Spleen (tissue), 11 donors: Measurements from ENCODE around the gene OSGIN1. TPM values are rescaled to one million over a fixed set of nuclear protein-coding genes. Genes with fewer than 3 reads are reported as not detected.

ENCODE experiments used
- DNase-seq: peaks from one replicate; pipeline ENCODE4 v3.0.0-alpha.2; 2020
- H3K27ac ChIP-seq, 8 donors: fragments of 200-600 bp; sonication (generic) in 7 of 8; 1 replicate in 4 of 8; 2 replicates in 4 of 8; pipeline versions ENCODE4 v1.5.0 to v1.8.0; 2016 to 2021; ENCODE audit warnings: inconsistent platforms in 4 of 8, mild to moderate bottlenecking in 4 of 8, moderate library complexity in 1 of 8
- H3K27me3 ChIP-seq, 7 donors: fragments of 200-600 bp; sonication (generic) in 6 of 7; replicated peaks in 1 of 7; 1 replicate in 4 of 7; 2 replicates in 3 of 7; pipeline versions ENCODE4 v1.5.0 to v1.8.0; 2016 to 2021; ENCODE audit warnings: inconsistent platforms in 3 of 7, mild to moderate bottlenecking in 1 of 7
- H3K36me3 ChIP-seq, 6 donors: fragments of 200-600 bp; sonication (generic) in 5 of 6; 1 replicate in 4 of 6; 2 replicates in 2 of 6; pipeline versions ENCODE4 v1.5.0 to v1.8.0; 2016 to 2021; ENCODE audit warnings: inconsistent platforms in 2 of 6
- H3K4me1 ChIP-seq, 6 donors: fragments of 200-600 bp; sonication (generic) in 5 of 6; 1 replicate in 3 of 6; 2 replicates in 3 of 6; pipeline versions ENCODE4 v1.5.0 to v1.8.0; 2016 to 2021; ENCODE audit warnings: inconsistent platforms in 3 of 6
- H3K4me3 ChIP-seq, 8 donors: fragments of 200-600 bp; sonication (generic) in 7 of 8; 1 replicate in 4 of 8; 2 replicates in 4 of 8; pipeline versions ENCODE4 v1.5.0 to v1.8.0; 2016 to 2021; ENCODE audit warnings: inconsistent platforms in 4 of 8, mild to moderate bottlenecking in 4 of 8, moderate library complexity in 2 of 8
- H3K9me3 ChIP-seq, 8 donors: fragments of 200-600 bp; sonication (generic) in 7 of 8; 1 replicate in 4 of 8; 2 replicates in 4 of 8; pipeline versions ENCODE4 v1.5.0 to v1.8.0; 2016 to 2021; ENCODE audit warnings: inconsistent platforms in 4 of 8
- POLR2A ChIP-seq, 3 donors: fragments of 450-650 bp; IDR thresholded peaks; one replicate each; pipeline ENCODE4 v1.5.1; 2017; ENCODE audit warnings: antibody characterized with exemption in 3 of 3, mild to moderate bottlenecking in 1 of 3
- POLR2AphosphoS5 ChIP-seq, 3 donors: sonication (generic); formaldehyde crosslinking; IDR thresholded peaks; one replicate each; pipeline ENCODE4 v1.5.1; 2017; ENCODE audit warnings: antibody characterized with exemption in 3 of 3
- WGBS, 5 donors: extraction: QIAGEN DNeasy Blood & Tissue Kit in 3 of 5; methylation state at CpG; one replicate each; pipeline versions ENCODE4 v1.1.5 to v1.1.7; 2013 to 2018; 5-methylcytosine and 5-hydroxymethylcytosine counted together
- intact Hi-C: fragments of 100-400 bp; cut with DNase I; formaldehyde crosslinking; loops from one replicate; pipeline ENCODE4 v1.15.0; 2023; ENCODE audit warnings: low total_unique reads
- polyA plus RNA-seq, 3 donors: library from polyadenylated mRNA; stranded (reverse); fragments of 200-250 nt; gene quantifications; one replicate each; pipeline ENCODE4 v1.2.1, GENCODE V29; 2013
- total RNA-seq, 7 donors: library from RNA; depleted of rRNA in 3 of 7; stranded (reverse); fragments of >200 nt in 3 of 7; fragmentation: NEBNext Ultra II Directional in 4 of 7; extraction: Animal tissue kit (Norgen Biotek cat#: 25700) in 4 of 7; gene quantifications; one replicate each; pipeline versions ENCODE4 v1.1.0 to v1.2.1, GENCODE V29; 2016 to 2021
- TF ChIP-seq, protein P1 (sequence below), 11 experiments: fragments of 200-600 bp in 7 of 11; fragments of 450-650 bp in 4 of 11; sonication (generic) in 4 of 11; IDR thresholded peaks in 8 of 11; conservative IDR thresholded peaks in 3 of 11; 1 replicate in 7 of 11; 2 replicates in 4 of 11; pipeline versions ENCODE4 v1.4.0 to v1.8.0; 2016 to 2021; ENCODE audit warnings: antibody characterized with exemption in 11 of 11, inconsistent platforms in 4 of 11, mild to moderate bottlenecking in 1 of 11
- donor health status: healthy with polysubstance abuse.
- donor health status: DM: no; HTN: no; CAD: no; lungs with moderate emphysema.
- donor health status: DM: no; HTN: no; CAD: no.
- donor health status: Bipolar disorder and iron deficiency.
- donor health status: healthy.
- donor health status: DM: no; HTN: no; CAD: no.
- donor health status: DM: yes; HTN: yes; CAD: no.

OSGIN1 gene
- total and polyA plus RNA-seq, 10 donors = 2.3 to 13.5 (median 9.0) TPM

DNA sequence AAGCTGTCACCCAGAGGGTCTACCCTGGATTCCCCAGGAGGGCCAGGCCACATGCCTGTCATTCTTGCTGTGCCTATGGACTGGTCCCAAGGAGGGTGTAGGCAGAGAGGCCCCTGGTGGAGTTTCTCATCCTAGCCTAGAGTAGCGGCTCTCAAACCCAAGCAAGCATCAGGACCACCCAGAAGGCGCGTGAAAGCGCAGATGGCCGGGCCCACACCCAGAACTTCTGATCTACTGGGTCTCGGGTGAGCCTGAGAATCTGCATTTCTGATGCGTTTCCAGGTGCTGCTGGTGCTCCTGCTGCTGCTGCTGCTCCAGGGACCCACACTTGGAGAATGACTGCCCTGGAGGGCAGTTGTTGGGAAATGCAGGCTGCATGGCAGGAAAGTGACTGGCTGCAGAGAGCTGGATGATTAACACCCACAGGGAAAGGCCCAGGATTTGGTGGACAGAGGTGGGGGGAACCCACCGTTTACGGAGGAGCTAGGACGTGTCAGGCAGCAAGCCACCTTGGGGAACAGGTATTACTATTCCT is 9.5 kb upstream of the OSGIN1 start:
- no peaks in the 10 kb centered on the region for H3K36me3 ChIP-seq
- H3K27ac ChIP-seq = no peak overlapping the region
- WGBS, 5 donors = 92 to 95% (median 93%) methylated on average over 10 of the region's 10 CpGs
- TF ChIP-seq POLR2AphosphoS5 (IDR thresholded peaks at IDR 0.05) (no peak), POLR2A (IDR thresholded peaks at IDR 0.05) (no peak)
- TF ChIP-seq, protein P1, sequence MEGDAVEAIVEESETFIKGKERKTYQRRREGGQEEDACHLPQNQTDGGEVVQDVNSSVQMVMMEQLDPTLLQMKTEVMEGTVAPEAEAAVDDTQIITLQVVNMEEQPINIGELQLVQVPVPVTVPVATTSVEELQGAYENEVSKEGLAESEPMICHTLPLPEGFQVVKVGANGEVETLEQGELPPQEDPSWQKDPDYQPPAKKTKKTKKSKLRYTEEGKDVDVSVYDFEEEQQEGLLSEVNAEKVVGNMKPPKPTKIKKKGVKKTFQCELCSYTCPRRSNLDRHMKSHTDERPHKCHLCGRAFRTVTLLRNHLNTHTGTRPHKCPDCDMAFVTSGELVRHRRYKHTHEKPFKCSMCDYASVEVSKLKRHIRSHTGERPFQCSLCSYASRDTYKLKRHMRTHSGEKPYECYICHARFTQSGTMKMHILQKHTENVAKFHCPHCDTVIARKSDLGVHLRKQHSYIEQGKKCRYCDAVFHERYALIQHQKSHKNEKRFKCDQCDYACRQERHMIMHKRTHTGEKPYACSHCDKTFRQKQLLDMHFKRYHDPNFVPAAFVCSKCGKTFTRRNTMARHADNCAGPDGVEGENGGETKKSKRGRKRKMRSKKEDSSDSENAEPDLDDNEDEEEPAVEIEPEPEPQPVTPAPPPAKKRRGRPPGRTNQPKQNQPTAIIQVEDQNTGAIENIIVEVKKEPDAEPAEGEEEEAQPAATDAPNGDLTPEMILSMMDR (IDR thresholded peaks at IDR 0.05 in 8 of 11, conservative IDR thresholded peaks at IDR 0.05 in 3 of 11) = no peak
- no peaks in the 10 kb centered on the region for H3K27me3 ChIP-seq
- intact Hi-C loops = no loop called here
- H3K4me1 ChIP-seq = peaks cover 0 to 32% (median 12%) of the 10 kb centered on the region in 6 donors
- H3K9me3 ChIP-seq = no peaks in the 10 kb centered on the region
- DNase-seq = no peak
- H3K4me3 ChIP-seq = no peak overlapping the region

DNA sequence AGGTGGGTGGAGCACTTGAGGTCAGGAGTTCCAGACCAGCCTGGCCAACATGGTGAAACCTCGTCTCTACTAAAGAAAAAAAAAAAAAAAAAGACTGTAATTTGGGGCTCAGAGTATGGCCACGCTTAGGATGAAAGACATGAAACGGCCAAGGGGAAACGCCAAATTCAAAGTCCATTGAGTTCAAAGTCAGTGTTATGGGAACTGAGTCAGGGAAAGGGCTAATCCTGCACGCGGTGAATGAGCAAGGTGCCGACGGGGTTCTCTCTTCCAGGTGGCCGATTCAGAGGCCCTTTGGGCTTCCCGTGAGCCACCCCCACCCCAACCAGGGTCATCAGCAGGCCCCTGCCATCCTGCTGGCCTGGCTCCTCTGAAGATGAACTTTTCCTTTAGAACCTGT is 7.5 kb upstream of the OSGIN1 start:
- no peak for DNase-seq
- Histone ChIP-seq H3K4me1 (peaks cover 0 to 15% (median 2%) of the 10 kb centered on the region in 6 donors), H3K36me3 (no peaks in the 10 kb centered on the region), H3K27ac (no peak overlapping the region), H3K27me3 (no peaks in the 10 kb centered on the region), H3K9me3 (no peaks in the 10 kb centered on the region), H3K4me3 (no peak overlapping the region)
- intact Hi-C loops = no loop called here
- 86 to 96% (median 90%) methylated on average over 10 of the region's 10 CpGs for WGBS, 5 donors
- TF ChIP-seq POLR2A (IDR thresholded peaks at IDR 0.05) (no peak), POLR2AphosphoS5 (IDR thresholded peaks at IDR 0.05) (no peak)
- TF ChIP-seq, protein P1 (IDR thresholded peaks at IDR 0.05 in 8 of 11, conservative IDR thresholded peaks at IDR 0.05 in 3 of 11) = no peak

DNA sequence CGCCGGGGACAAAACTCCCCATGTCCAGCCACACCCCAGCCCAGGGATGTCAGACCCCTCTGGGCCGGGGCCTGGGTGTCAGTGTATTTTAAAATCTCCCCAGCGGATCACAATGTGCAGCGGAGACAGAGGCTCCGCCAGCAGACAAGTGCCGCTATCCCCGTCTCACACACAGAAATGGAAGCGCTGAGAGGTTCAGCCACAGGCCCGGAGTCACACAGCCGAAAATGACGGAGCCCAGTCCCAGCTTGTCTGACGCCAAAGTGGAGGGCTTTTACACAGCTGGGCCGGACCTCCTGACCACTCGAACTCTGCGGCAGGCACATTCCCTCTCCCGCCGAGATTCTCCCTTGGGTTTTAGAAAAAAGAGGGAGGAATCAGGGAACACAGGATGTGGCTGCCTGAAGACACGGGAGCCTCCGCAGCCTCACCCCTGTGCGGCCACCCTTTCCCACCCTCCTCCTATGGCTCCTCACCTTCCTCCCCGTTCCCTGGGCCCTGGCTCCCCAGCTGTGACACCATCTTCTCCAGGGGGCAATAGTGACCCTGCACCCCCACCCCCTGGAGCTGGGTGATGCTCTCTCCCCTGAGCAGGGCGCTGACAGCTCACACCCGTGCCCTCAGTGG is 6.8 kb upstream of the OSGIN1 start:
- WGBS, 5 donors = 83 to 93% (median 91%) methylated on average over 23 to 24 of the region's 24 CpGs
- no peaks in the 10 kb centered on the region for H3K36me3 ChIP-seq
- H3K27me3 ChIP-seq = no peaks in the 10 kb centered on the region
- H3K4me3 ChIP-seq = no peak overlapping the region
- no peak for TF ChIP-seq POLR2AphosphoS5 (IDR thresholded peaks at IDR 0.05)
- TF ChIP-seq POLR2A (IDR thresholded peaks at IDR 0.05) = no peak
- TF ChIP-seq, protein P1 (IDR thresholded peaks at IDR 0.05 in 8 of 11, conservative IDR thresholded peaks at IDR 0.05 in 3 of 11) = no peak
- intact Hi-C loops = no loop called here
- no peak for DNase-seq
- no peaks in the 10 kb centered on the region for H3K9me3 ChIP-seq
- H3K27ac ChIP-seq = no peak overlapping the region
- peaks cover 0 to 15% (median 2%) of the 10 kb centered on the region in 6 donors for H3K4me1 ChIP-seq

DNA sequence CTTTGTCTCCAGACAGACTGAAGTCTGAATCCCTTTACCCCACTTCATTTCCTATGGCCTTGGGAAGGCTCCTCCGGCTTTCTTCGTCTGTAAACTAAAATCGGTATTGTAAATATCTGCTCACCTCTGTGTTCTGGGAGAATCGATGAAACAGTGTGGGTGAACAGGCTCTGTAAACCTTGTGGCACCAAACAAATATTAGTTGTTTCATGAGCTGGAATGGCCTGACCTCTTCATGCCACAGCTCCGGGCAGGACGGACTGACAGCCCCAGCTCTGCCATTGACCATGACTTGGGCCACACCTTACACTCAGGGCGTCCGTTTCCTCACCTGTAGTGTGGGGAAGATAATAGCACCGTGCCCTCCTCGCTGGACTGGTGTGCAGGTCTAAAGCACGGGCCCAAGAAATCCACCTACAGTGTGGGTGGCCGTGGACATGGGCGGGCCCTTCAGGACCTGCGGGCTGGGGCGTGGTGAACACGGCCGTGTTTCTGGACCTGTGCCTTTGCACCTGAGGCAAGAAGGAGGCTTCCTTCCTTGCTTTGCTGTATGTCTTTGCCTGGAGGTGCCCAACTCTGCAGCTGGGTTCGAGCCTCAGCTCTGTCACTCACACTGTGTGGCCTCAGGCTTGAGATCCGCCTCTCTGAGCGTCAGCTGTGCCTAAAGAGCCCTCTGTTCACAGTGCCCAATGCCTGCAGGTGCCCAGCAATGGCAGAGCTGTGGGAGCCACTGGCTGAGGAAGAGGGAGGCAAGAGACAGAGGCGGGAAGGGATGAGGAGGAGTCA is 6.1 kb upstream of the OSGIN1 start:
- no peaks in the 10 kb centered on the region for H3K9me3 ChIP-seq
- no peaks in the 10 kb centered on the region for H3K36me3 ChIP-seq
- H3K27ac ChIP-seq = no peak overlapping the region
- intact Hi-C loops = no loop called here
- no peak for TF ChIP-seq POLR2AphosphoS5 (IDR thresholded peaks at IDR 0.05)
- H3K4me1 ChIP-seq = peaks cover 0 to 15% (median 2%) of the 10 kb centered on the region in 6 donors
- no peak for DNase-seq
- WGBS, 5 donors = 68 to 90% (median 85%) methylated on average over 15 to 21 of the region's 21 CpGs
- H3K27me3 ChIP-seq = no peaks in the 10 kb centered on the region
- H3K4me3 ChIP-seq = no peak overlapping the region
